ENCODE data around the gene EPO.

- TF ChIP-seq EZH2phosphoT487 (IDR thresholded peaks at IDR 0.05; ENCODE audit: insufficient read depth, low read depth) = no peak
- TF ChIP-seq EZH2 (IDR thresholded peaks at IDR 0.05; ENCODE audit: insufficient read depth, poor library complexity, severe bottlenecking) = no peak
Measured at GRCh38 chr7:100685049-100685605, 35.1 kb upstream of the EPO start.

All from GM23248 (cell line).